CD4-positive, alpha-beta T cell treated with Interferon gamma for 1 hour (primary cell): Measurements from ENCODE around the gene DIDO1.
"Not testable (repeated sequence)": the region's sequence is repeated elsewhere in the genome, so short reads cannot be mapped to it uniquely, and the experiment has no call there.

Experiments
- DNase-seq: peaks from one replicate; pipeline ENCODE4 v3.0.0-alpha.2; 2020

The DIDO1 gene

GRCh38 chr20:62925420-62926228 is 681 bp downstream of the DIDO1 start:
- peak; percentile 48 for DNase-seq

GRCh38 chr20:62925076-62925419 is 1.3 kb downstream of the DIDO1 start:
- DNase-seq = no peak

GRCh38 chr20:62924442-62925075 is 1.7 kb downstream of the DIDO1 start:
- DNase-seq = peak; percentile 42

GRCh38 chr20:62923669-62924441 is 2.5 kb downstream of the DIDO1 start:
- no peak for DNase-seq

- not testable (repeated sequence) for DNase-seq
Observed at GRCh38 chr20:62923059-62923668, 3.1 kb downstream of the DIDO1 start.

GRCh38 chr20:62922451-62922921 is 3.8 kb downstream of the DIDO1 start:
- DNase-seq = peak; percentile 34

GRCh38 chr20:62921119-62921687 is 5.1 kb downstream of the DIDO1 start:
- peak; percentile 58 for DNase-seq

- no peak for DNase-seq
Observed at GRCh38 chr20:62920039-62920645, 6.2 kb downstream of the DIDO1 start.

GRCh38 chr20:62918831-62919230 is 7.5 kb downstream of the DIDO1 start:
- DNase-seq = peak; percentile 41

GRCh38 chr20:62918147-62918546 is 8.2 kb downstream of the DIDO1 start:
- no peak for DNase-seq

GRCh38 chr20:62917720-62918119 is 8.6 kb downstream of the DIDO1 start:
- no peak for DNase-seq

- DNase-seq = no peak
Observed at GRCh38 chr20:62916703-62917476, 9.4 kb downstream of the DIDO1 start.

- peak; percentile 28 for DNase-seq
Observed at GRCh38 chr20:62914970-62915457, 11.3 kb downstream of the DIDO1 start.

- DNase-seq = no peak
Observed at GRCh38 chr20:62914436-62914835, 11.9 kb downstream of the DIDO1 start.

- no peak for DNase-seq
Observed at GRCh38 chr20:62913043-62913630, 13.2 kb downstream of the DIDO1 start.

GRCh38 chr20:62911701-62912280 is 14.5 kb downstream of the DIDO1 start:
- DNase-seq = no peak

GRCh38 chr20:62910777-62911497 is 15.4 kb downstream of the DIDO1 start:
- no peak for DNase-seq

GRCh38 chr20:62910217-62910766 is 16.0 kb downstream of the DIDO1 start:
- DNase-seq = no peak

- DNase-seq = no peak
Observed at GRCh38 chr20:62908971-62909791, 17.1 kb downstream of the DIDO1 start.
